WI38 (cell line): ENCODE results near the gene NACC2.
"Not testable (repeated sequence)": the region's sequence is repeated elsewhere in the genome, so short reads cannot be mapped to it uniquely, and the experiment has no call there.

ENCODE experiments used
- H3K4me3 ChIP-seq: 2 replicates; pipeline ENCODE4 v1.5.1; 2011; ENCODE audit warnings: low read depth, mild to moderate bottlenecking, control low read depth, low read length
- CTCF ChIP-seq: IDR thresholded peaks from 2 replicates; pipeline ENCODE4 v1.5.1; 2012; ENCODE audit warnings: low read depth, mild to moderate bottlenecking, control low read depth, low read length

The NACC2 gene

DNA sequence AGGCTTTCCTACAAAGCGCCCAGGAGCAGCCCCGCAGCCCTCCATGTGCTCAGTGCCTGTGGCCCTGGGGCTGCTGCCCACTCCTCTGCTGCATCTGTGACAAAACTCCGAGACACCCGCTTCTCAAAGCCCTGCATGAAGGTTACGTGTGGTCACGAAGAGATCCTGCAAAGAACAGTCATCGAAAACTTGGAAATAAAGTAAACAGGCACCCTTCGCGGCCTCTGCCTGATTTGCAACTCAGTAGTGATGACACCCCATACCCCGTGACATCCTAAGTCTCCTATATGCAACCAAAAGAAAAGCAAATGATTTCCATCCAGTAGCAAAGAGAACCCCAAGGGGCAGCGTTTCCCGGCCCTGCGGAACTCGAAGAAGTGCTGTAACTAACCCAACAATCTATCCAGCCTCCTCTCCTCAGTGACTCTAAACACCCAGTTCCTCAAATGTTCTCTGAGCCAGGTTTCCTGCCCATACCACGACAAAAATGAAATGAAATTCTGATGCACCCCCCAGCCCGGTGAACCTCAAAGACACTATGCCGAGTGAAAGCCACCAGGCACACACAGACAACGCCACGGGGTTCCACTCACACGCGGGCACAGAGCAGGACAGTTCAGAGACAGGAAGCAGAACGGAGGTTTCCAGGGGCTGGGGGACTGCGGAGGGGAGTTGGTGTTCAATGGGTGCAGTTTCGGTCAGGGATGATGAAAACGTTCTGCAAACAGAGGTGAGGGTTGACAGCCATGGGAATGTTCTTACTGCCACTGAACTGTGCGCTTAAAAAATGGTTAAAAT is 19.0 kb downstream of the NACC2 start:
- H3K4me3 ChIP-seq: no peak overlapping the region
- TF ChIP-seq CTCF: no peak

DNA sequence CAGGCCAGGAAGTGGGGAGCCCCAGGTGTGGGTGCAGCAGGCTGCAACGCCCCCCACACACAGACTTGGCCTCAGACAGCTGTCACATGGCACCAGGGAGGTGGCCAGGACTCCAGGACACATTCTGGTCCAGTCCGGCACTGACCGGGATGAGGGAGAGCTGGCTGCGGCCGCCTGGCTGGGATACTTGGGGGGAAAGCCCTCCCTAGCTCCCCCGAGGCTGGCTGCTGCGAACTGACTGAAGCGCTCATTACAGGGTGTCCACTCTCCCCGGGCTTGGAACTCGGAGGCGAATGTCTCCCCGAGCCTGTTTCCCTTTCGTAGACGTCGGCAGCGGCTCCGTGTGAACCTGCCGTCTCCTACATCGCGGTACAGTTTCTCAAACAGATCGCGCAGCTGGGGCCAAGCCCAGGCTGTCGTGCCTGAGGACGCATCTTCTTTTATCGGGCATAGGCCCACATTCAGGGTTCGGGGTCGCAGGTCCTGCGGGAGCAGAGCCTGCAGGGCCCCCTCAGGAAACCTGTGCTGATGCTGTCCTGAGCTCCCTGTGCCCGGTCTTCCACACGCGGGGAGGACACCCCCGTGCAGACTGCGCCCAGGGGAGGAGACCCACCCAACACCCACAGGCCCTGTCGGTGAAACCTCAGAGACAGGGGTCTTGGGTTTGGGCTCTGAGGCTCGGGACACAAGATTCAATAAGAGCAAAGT is 19.8 kb downstream of the NACC2 start:
- no peak for TF ChIP-seq CTCF

DNA sequence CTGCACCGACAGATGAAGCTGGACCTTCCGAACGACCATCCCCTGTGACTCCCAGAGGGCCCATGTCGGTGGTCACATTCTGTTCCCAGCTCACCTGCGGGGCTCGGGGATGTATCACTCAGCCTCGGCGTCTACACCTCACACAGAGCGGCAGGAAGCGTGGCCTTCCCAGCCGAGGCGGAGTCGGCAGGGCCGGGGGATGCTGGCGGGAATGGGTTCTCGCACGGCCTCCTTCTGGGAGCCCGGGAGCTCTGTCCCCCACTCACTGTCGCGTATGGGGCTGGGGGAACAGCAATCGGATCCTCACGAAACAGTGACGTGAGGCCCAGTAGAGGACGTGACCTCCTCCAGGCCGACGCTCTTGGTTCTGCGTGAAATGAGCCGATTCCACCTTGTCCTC is 20.4 kb downstream of the NACC2 start:
- no peak for TF ChIP-seq CTCF
- H3K4me3 ChIP-seq: no peak overlapping the region

More for the DNA sequence above, 19.8 kb downstream of the NACC2 start:
- no peak overlapping the region for H3K4me3 ChIP-seq

DNA sequence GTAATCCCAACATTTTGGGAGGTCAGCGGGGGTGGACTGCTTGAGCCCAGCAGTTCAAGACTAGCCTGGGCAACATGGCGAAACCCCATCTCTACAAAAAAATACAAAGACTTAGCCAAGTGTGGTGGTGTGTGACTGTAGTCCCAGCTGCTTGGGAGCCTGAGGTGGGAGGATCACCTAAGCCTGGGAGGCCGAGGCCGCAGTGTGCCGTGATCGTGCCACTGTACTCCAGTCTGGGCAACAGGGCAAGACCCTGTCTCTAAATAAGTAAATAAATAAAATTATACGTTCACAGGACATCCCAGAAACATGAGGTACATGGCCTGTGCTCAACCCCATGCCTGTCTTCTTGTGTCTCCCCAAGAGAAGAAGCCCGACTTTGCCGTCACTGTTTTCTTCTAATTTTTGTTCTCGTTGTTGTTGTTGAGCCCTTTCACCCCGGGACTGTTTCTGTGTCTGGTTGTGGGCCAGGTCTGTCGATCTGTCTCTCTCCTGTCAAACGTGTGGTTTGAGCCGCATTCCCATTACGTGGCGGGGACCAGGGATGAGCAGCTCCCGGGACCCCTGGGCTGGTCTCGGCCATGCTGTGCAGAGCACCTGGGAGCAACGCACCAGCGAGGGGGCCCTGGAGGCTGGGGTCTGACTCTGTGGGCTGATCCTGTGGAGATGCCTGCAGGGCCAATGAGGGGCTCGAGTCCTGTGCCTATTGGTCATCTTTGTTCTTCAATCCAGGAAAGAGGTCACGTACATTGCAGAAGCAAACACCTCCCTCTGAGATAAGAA is 32.2 kb downstream of the NACC2 start:
- no peak for TF ChIP-seq CTCF
- no peak overlapping the region for H3K4me3 ChIP-seq

GRCh38 chr9:136061916-136062315 is 33.2 kb downstream of the NACC2 start:
- H3K4me3 ChIP-seq: not testable (repeated sequence)

- H3K4me3 ChIP-seq: no peak overlapping the region
- no peak for TF ChIP-seq CTCF
Measured at GRCh38 chr9:136061405-136061804, 33.7 kb downstream of the NACC2 start.

DNA sequence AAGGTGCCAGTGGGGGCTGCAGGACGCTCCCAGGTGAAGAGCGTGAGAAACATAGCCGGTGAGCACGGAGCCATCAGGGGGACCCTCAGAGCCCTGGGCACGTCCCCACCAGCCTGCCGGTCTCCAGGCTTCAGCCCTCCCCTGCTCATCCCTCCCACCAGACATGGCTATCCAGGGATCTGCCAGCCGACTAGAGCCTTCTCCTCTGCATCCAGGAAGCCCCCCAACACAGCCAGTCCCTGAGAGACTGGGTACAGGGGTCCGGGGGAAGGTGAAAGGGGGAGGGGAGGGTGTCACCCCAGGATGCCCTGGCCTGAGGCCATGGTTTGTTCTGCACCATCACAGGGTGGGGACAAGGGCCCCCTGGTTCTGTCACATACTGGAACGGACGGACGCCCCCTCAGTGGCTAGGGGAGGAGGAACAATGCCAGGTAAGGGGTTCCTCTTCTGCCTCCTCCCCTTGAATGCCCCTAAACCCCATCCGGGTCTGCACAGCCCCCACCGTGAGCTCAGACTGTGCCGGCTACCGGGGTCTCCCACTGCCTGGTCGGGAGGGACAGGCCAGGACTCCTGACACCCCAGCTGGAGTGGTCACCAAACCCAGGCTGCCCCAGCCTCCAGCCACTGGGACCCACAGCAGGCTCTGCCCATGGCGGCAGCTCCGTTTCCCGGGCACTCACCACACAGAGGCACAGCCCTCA is 34.3 kb downstream of the NACC2 start:
- TF ChIP-seq CTCF: no peak
- H3K4me3 ChIP-seq: no peak overlapping the region
